OCI-LY7 (cell line): ENCODE measurements around the gene BOD1L1. TPM values are rescaled to one million over a fixed set of nuclear protein-coding genes. Genes with fewer than 3 reads are reported as not detected.

Source experiments
- BruUV-seq: library from RNA; stranded (reverse); fragments of 400-500 nt; replicated peaks from 2 replicates; lab custom pipeline; 2021; lab: Mats Ljungman, UMichigan
- CTCF ChIA-PET: fragments of 300-600 bp; sonication (Branson Sonifier 250); formaldehyde crosslinking; loops from one replicate; lab custom pipeline; 2022; ENCODE audit warnings: antibody characterized with exemption; ENCODE audit not compliant: unreplicated experiment; lab: Charles Lee
- POLR2A ChIA-PET: fragments of 300-600 bp; sonication (Branson Sonifier 250); formaldehyde crosslinking; loops from one replicate; lab custom pipeline; 2022; ENCODE audit warnings: antibody characterized with exemption; lab: Charles Lee
- DNase-seq: peaks from one replicate; pipeline ENCODE4 v3.0.0-alpha.2; 2015; ENCODE audit warnings: low spot score
- H2AFZ ChIP-seq: fragments of 200-600 bp; sonication (generic), shearing (Covaris generic); 2 replicates; pipeline ENCODE4 v1.6.1; 2014; ENCODE audit warnings: mild to moderate bottlenecking, antibody characterized with exemption, low read length, moderate library complexity
- H3K27ac ChIP-seq: fragments of 200-600 bp; sonication (generic); 2 replicates; pipeline ENCODE4 v1.5.1; 2014; ENCODE audit warnings: mixed run types, low read depth, mild to moderate bottlenecking, moderate library complexity, low read length, inconsistent platforms; ENCODE audit not compliant: poor library complexity, severe bottlenecking
- H3K36me3 ChIP-seq: fragments of 200-600 bp; sonication (generic); 2 replicates; pipeline ENCODE4 v1.6.1; 2014; ENCODE audit warnings: mild to moderate bottlenecking, antibody characterized with exemption, low read length, moderate library complexity, mixed read lengths; ENCODE audit not compliant: insufficient read depth
- H3K4me1 ChIP-seq: fragments of 200-600 bp; sonication (generic); 2 replicates; pipeline ENCODE4 v1.5.1; 2014; ENCODE audit warnings: mild to moderate bottlenecking, low read length; ENCODE audit not compliant: insufficient read depth, poor library complexity, severe bottlenecking
- H3K4me2 ChIP-seq: fragments of 200-600 bp; sonication (generic); 2 replicates; pipeline ENCODE4 v1.6.1; 2014; ENCODE audit warnings: mild to moderate bottlenecking, low read length
- H3K4me3 ChIP-seq: fragments of 200-600 bp; sonication (generic); 2 replicates; pipeline ENCODE4 v1.5.1; 2014; ENCODE audit warnings: mild to moderate bottlenecking, low read depth, low read length; ENCODE audit not compliant: poor library complexity, severe bottlenecking
- H3K79me2 ChIP-seq: fragments of 200-600 bp; sonication (generic); 2 replicates; pipeline ENCODE4 v1.6.1; 2016; ENCODE audit warnings: low read depth, mild to moderate bottlenecking, low read length, moderate library complexity, mixed read lengths; ENCODE audit not compliant: insufficient read depth
- H3K9me2 ChIP-seq: fragments of 200-600 bp; sonication (generic); 2 replicates; pipeline ENCODE4 v1.6.1; 2016; ENCODE audit warnings: mild to moderate bottlenecking, low read length, mixed read lengths; ENCODE audit not compliant: insufficient read depth
- H3K9me3 ChIP-seq: fragments of 200-600 bp; sonication (generic); 2 replicates; pipeline ENCODE4 v1.6.1; 2014; ENCODE audit warnings: mild to moderate bottlenecking, mixed run types, low read length, mixed read lengths
- H4K20me1 ChIP-seq: fragments of 200-600 bp; sonication (generic); 2 replicates; pipeline ENCODE4 v1.6.1; 2014; ENCODE audit warnings: mild to moderate bottlenecking, antibody characterized with exemption, low read length, moderate library complexity, mixed read lengths; ENCODE audit not compliant: insufficient read depth
- CTCF ChIP-seq: fragments of 200-600 bp; sonication (generic); conservative IDR thresholded peaks from 2 replicates; pipeline ENCODE4 v1.5.1; 2014; ENCODE audit warnings: mild to moderate bottlenecking, antibody characterized with exemption, low read length, moderate library complexity, mixed read lengths
- EZH2phosphoT487 ChIP-seq: fragments of 200-600 bp; sonication (generic); IDR thresholded peaks from 2 replicates; pipeline ENCODE4 v1.6.1; 2018; ENCODE audit warnings: low read depth, borderline replicate concordance, mild to moderate bottlenecking, mixed run types, antibody characterized with exemption, low read length, moderate library complexity, mixed read lengths
- intact Hi-C: fragments of 100-400 bp; cut with micrococcal nuclease; formaldehyde crosslinking; loops from one replicate; pipeline ENCODE4 v1.10.0; 2022; ENCODE audit not compliant: unreplicated experiment
- total RNA-seq, 2 experiments: library from RNA; depleted of rRNA in 1 of 2; stranded (reverse); fragments of >200 nt in 1 of 2; shearing (Covaris generic) in 1 of 2; gene quantifications; 2 replicates each; pipeline ENCODE4 v1.2.3, GENCODE V29; 2014 to 2022

Gene BOD1L1
- total RNA-seq, 2 experiments from 2014 or later: 24.0 to 49.6 TPM

GRCh38 chr4:13525606-13526281 is 101.8 kb downstream of the BOD1L1 start:
- no peak overlapping the region for H3K4me3 ChIP-seq
- ChIA-PET CTCF (no interaction called here), POLR2A (interaction anchor here (1.0 to 2.1 kb wide), 2 partner anchors 14 to 50 kb away, joined by 4 to 5 read pairs; no protein-coding TSS in a partner anchor)
- no peaks in the 10 kb centered on the region for H4K20me1 ChIP-seq
- TF ChIP-seq CTCF (no peak), EZH2phosphoT487 (no peak)
- H3K4me2 ChIP-seq: no peak overlapping the region
- intact Hi-C loops: no loop called here
- H3K36me3 ChIP-seq: no peaks in the 10 kb centered on the region
- H3K79me2 ChIP-seq: no peaks in the 10 kb centered on the region
- H3K27ac ChIP-seq: no peak overlapping the region
- no peak for DNase-seq
- H3K9me2 ChIP-seq: no peaks in the 10 kb centered on the region
- H2AFZ ChIP-seq: no peak overlapping the region
- H3K4me1 ChIP-seq: peaks cover 13% of the 10 kb centered on the region
- H3K9me3 ChIP-seq: no peaks in the 10 kb centered on the region
- BruUV-seq: no TSS peak

GRCh38 chr4:13524504-13525243 is 102.9 kb downstream of the BOD1L1 start:
- H3K4me2 ChIP-seq: no peak overlapping the region
- DNase-seq: no peak
- no TSS peak for BruUV-seq
- H4K20me1 ChIP-seq: no peaks in the 10 kb centered on the region
- H3K9me3 ChIP-seq: no peaks in the 10 kb centered on the region
- no peaks in the 10 kb centered on the region for H3K9me2 ChIP-seq
- H2AFZ ChIP-seq: no peak overlapping the region
- CTCF ChIA-PET: no interaction called here
- H3K79me2 ChIP-seq: no peaks in the 10 kb centered on the region
- POLR2A ChIA-PET: interaction anchor here (0.5 to 2.1 kb wide), 4 partner anchors 8 to 745 kb away, joined by 3 to 5 read pairs (median 4); no protein-coding TSS in a partner anchor
- no peaks in the 10 kb centered on the region for H3K36me3 ChIP-seq
- peaks cover 13% of the 10 kb centered on the region for H3K4me1 ChIP-seq
- TF ChIP-seq CTCF: no peak
- TF ChIP-seq EZH2phosphoT487: no peak
- intact Hi-C loops: no loop called here
- H3K27ac ChIP-seq: no peak overlapping the region
- no peak overlapping the region for H3K4me3 ChIP-seq
